Right lobe of liver (tissue), 4 donors: Measurements from ENCODE around the gene ANKRD18B.

Experiments
- POLR2A ChIP-seq: fragments of 450-650 bp; IDR thresholded peaks from one replicate; pipeline ENCODE4 v1.6.1; 2017; ENCODE audit warnings: antibody characterized with exemption, mild to moderate bottlenecking
- TF ChIP-seq, protein P1 (sequence below), 4 donors: fragments of 200-600 bp in 3 of 4; fragments of 450-650 bp in 1 of 4; IDR thresholded peaks; one replicate each; pipeline versions ENCODE4 v1.5.1 to v1.8.0; 2016 to 2022; ENCODE audit warnings: antibody characterized with exemption in 4 of 4, mild to moderate bottlenecking in 2 of 4
- donor health status: DM: no; HTN: no; CAD: no.
- donor health status: DM: no; HTN: no; CAD: no.
- donor health status: DM: no; HTN: yes; CAD: no.

DNA sequence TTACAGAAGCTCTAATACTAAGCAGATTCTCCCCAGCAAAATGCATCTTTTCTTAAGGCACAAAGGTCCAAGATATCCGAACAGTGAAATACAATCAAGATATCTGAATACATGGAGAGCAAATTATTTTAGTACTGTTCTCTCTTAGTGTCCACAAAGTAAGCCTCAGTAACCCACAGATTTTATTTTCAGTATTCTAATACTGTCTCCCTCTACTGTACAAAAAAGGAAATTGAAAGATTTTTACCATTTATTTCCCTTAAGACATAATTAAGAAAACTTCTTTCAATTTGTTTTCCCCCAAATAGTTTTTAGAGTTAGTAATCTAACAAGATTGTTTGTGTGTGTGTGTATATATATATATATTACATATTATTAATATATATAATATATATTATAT is 25.7 kb upstream of the ANKRD18B start:
- no peak for TF ChIP-seq POLR2A
- TF ChIP-seq, protein P1, sequence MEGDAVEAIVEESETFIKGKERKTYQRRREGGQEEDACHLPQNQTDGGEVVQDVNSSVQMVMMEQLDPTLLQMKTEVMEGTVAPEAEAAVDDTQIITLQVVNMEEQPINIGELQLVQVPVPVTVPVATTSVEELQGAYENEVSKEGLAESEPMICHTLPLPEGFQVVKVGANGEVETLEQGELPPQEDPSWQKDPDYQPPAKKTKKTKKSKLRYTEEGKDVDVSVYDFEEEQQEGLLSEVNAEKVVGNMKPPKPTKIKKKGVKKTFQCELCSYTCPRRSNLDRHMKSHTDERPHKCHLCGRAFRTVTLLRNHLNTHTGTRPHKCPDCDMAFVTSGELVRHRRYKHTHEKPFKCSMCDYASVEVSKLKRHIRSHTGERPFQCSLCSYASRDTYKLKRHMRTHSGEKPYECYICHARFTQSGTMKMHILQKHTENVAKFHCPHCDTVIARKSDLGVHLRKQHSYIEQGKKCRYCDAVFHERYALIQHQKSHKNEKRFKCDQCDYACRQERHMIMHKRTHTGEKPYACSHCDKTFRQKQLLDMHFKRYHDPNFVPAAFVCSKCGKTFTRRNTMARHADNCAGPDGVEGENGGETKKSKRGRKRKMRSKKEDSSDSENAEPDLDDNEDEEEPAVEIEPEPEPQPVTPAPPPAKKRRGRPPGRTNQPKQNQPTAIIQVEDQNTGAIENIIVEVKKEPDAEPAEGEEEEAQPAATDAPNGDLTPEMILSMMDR (IDR thresholded peaks at IDR 0.05), result peak in 2 of 4 donors; percentile 33 to 38
